T-helper 1 cell treated with Interleukin-12 subunit alpha and Interleukin-12 subunit beta and Interleukin-4 antibody, amounts not matched to agents 30 μg/mL and 1 μg/mL, for 36 hours (primary cell): ENCODE data around the gene IFFO2.
A peak's percentile ranks its signal among the peaks of the same experiment; 100 is the strongest.

Experiments used
- H3K27ac Mint-ChIP-seq: one replicate; pipeline ENCODE4 v1.8.0; 2021; ENCODE audit warnings: mild to moderate bottlenecking, mixed read lengths
- H3K27me3 Mint-ChIP-seq: one replicate; pipeline ENCODE4 v1.8.0; 2021; ENCODE audit warnings: low read depth, mixed read lengths
- H3K36me3 Mint-ChIP-seq: one replicate; pipeline ENCODE4 v1.8.0; 2021; ENCODE audit warnings: low read depth, mixed read lengths
- H3K4me1 Mint-ChIP-seq: one replicate; pipeline ENCODE4 v1.8.0; 2021; ENCODE audit warnings: low read depth, mixed read lengths
- H3K4me3 Mint-ChIP-seq: one replicate; pipeline ENCODE4 v1.8.0; 2021; ENCODE audit warnings: mild to moderate bottlenecking, moderate library complexity, mixed read lengths
- H3K9me3 Mint-ChIP-seq: one replicate; pipeline ENCODE4 v1.8.0; 2021; ENCODE audit warnings: mixed read lengths

Gene IFFO2

GRCh38 chr1:18927654-18928272, 28.7 kb downstream of the IFFO2 start:
- H3K4me1 Mint-ChIP-seq, result peaks cover 54% of the 10 kb centered on the region

GRCh38 chr1:18927082-18927653, 29.3 kb downstream of the IFFO2 start:
- peaks cover 7% of the 10 kb centered on the region for H3K36me3 Mint-ChIP-seq
- peaks cover 54% of the 10 kb centered on the region for H3K4me1 Mint-ChIP-seq
- peak overlapping the region; percentile 65 for H3K4me3 Mint-ChIP-seq
- peak overlapping the region; percentile 99 for H3K27ac Mint-ChIP-seq
- peaks cover 3% of the 10 kb centered on the region for H3K9me3 Mint-ChIP-seq
- H3K27me3 Mint-ChIP-seq, result no peaks in the 10 kb centered on the region

More at GRCh38 chr1:18927654-18928272, 28.7 kb downstream of the IFFO2 start:
- Mint-ChIP-seq H3K9me3 (peaks cover 3% of the 10 kb centered on the region), H3K4me3 (peak overlapping the region; percentile 65), H3K27me3 (no peaks in the 10 kb centered on the region), H3K27ac (peak overlapping the region; percentile 99), H3K36me3 (peaks cover 7% of the 10 kb centered on the region)

- peak overlapping the region; percentile 99 for H3K27ac Mint-ChIP-seq
- H3K36me3 Mint-ChIP-seq, result peaks cover 5% of the 10 kb centered on the region
- H3K27me3 Mint-ChIP-seq, result no peaks in the 10 kb centered on the region
- peaks cover 3% of the 10 kb centered on the region for H3K9me3 Mint-ChIP-seq
- H3K4me1 Mint-ChIP-seq, result peaks cover 54% of the 10 kb centered on the region
- peak overlapping the region; percentile 65 for H3K4me3 Mint-ChIP-seq
Observed at GRCh38 chr1:18926315-18927081, 30.0 kb downstream of the IFFO2 start.

- Mint-ChIP-seq H3K4me3 (peak overlapping the region; percentile 66), H3K27ac (peak overlapping the region; percentile 87), H3K36me3 (peaks cover 3% of the 10 kb centered on the region), H3K27me3 (no peaks in the 10 kb centered on the region), H3K4me1 (peaks cover 54% of the 10 kb centered on the region), H3K9me3 (peaks cover 3% of the 10 kb centered on the region)
Observed at GRCh38 chr1:18925279-18925678, 31.2 kb downstream of the IFFO2 start.

- Mint-ChIP-seq H3K36me3 (peaks cover 4% of the 10 kb centered on the region), H3K27me3 (no peaks in the 10 kb centered on the region), H3K9me3 (peaks cover 3% of the 10 kb centered on the region), H3K27ac (peak overlapping the region; percentile 45), H3K4me1 (peaks cover 49% of the 10 kb centered on the region), H3K4me3 (no peak overlapping the region)
Observed at GRCh38 chr1:18924221-18924691, 32.2 kb downstream of the IFFO2 start.

GRCh38 chr1:18923756-18924211, 32.7 kb downstream of the IFFO2 start:
- Mint-ChIP-seq H3K4me3 (peak overlapping the region; percentile 20), H3K27ac (peak overlapping the region; percentile 59), H3K36me3 (peaks cover 4% of the 10 kb centered on the region), H3K9me3 (peaks cover 3% of the 10 kb centered on the region), H3K4me1 (peaks cover 46% of the 10 kb centered on the region), H3K27me3 (no peaks in the 10 kb centered on the region)

GRCh38 chr1:18922848-18923755, 33.4 kb downstream of the IFFO2 start:
- Mint-ChIP-seq H3K4me3 (no peak overlapping the region), H3K9me3 (peaks cover 3% of the 10 kb centered on the region), H3K36me3 (peaks cover 6% of the 10 kb centered on the region), H3K27me3 (no peaks in the 10 kb centered on the region), H3K4me1 (peaks cover 42% of the 10 kb centered on the region), H3K27ac (peak overlapping the region; percentile 59)

- H3K9me3 Mint-ChIP-seq, result peaks cover 3% of the 10 kb centered on the region
- H3K27me3 Mint-ChIP-seq, result no peaks in the 10 kb centered on the region
- H3K36me3 Mint-ChIP-seq, result peaks cover 8% of the 10 kb centered on the region
- no peak overlapping the region for H3K27ac Mint-ChIP-seq
- H3K4me3 Mint-ChIP-seq, result no peak overlapping the region
- H3K4me1 Mint-ChIP-seq, result peaks cover 35% of the 10 kb centered on the region
Observed at GRCh38 chr1:18922319-18922726, 34.2 kb downstream of the IFFO2 start.

GRCh38 chr1:18921516-18922251, 34.8 kb downstream of the IFFO2 start:
- Mint-ChIP-seq H3K27ac (no peak overlapping the region), H3K36me3 (peaks cover 8% of the 10 kb centered on the region), H3K4me3 (no peak overlapping the region), H3K4me1 (peaks cover 30% of the 10 kb centered on the region), H3K27me3 (no peaks in the 10 kb centered on the region), H3K9me3 (peaks cover 3% of the 10 kb centered on the region)

- Mint-ChIP-seq H3K27ac (no peak overlapping the region), H3K4me3 (no peak overlapping the region), H3K36me3 (peaks cover 8% of the 10 kb centered on the region), H3K4me1 (peaks cover 27% of the 10 kb centered on the region), H3K9me3 (peaks cover 3% of the 10 kb centered on the region), H3K27me3 (no peaks in the 10 kb centered on the region)
Observed at GRCh38 chr1:18920931-18921330, 35.5 kb downstream of the IFFO2 start.

GRCh38 chr1:18919956-18920355, 36.5 kb downstream of the IFFO2 start:
- H3K4me3 Mint-ChIP-seq, result no peak overlapping the region
- no peaks in the 10 kb centered on the region for H3K27me3 Mint-ChIP-seq
- H3K27ac Mint-ChIP-seq, result no peak overlapping the region
- no peaks in the 10 kb centered on the region for H3K9me3 Mint-ChIP-seq
- H3K4me1 Mint-ChIP-seq, result peaks cover 23% of the 10 kb centered on the region
- H3K36me3 Mint-ChIP-seq, result peaks cover 6% of the 10 kb centered on the region

- Mint-ChIP-seq H3K4me3 (no peak overlapping the region), H3K4me1 (peaks cover 19% of the 10 kb centered on the region), H3K9me3 (no peaks in the 10 kb centered on the region), H3K27ac (no peak overlapping the region), H3K36me3 (peaks cover 6% of the 10 kb centered on the region), H3K27me3 (no peaks in the 10 kb centered on the region)
Observed at GRCh38 chr1:18919197-18919905, 37.1 kb downstream of the IFFO2 start.

GRCh38 chr1:18918417-18918816, 38.1 kb downstream of the IFFO2 start:
- H3K36me3 Mint-ChIP-seq, result peaks cover 6% of the 10 kb centered on the region
- H3K27ac Mint-ChIP-seq, result no peak overlapping the region
- no peaks in the 10 kb centered on the region for H3K9me3 Mint-ChIP-seq
- no peak overlapping the region for H3K4me3 Mint-ChIP-seq
- peaks cover 13% of the 10 kb centered on the region for H3K4me1 Mint-ChIP-seq
- H3K27me3 Mint-ChIP-seq, result no peaks in the 10 kb centered on the region
